Measurements from ENCODE around the gene CAND2.
"Not testable (repeated sequence)": the region's sequence is repeated elsewhere in the genome, so short reads cannot be mapped to it uniquely, and the experiment has no call there.

CAND2 gene

DNA sequence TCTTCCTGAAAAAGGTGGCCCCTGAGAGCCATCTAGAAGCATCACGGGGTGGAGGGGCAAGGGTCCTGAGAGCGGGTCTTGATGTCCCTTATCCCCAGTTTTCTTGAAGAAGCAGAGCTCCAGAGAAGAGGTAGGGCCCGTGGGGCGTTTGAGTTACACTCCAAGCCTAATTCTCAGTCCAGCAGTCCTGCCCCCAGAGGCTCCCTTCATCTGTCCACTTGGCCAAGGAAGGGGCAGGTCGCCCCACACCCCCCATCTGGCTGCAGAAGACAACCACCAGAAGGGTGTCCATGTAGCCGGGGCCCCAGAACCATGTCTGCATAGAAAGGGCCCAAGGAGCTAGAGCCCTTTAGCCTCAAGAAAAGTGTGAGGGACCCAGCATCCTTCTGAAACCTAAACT, 70.4 kb downstream of the CAND2 start:
- DNase-seq = no peak

DNA sequence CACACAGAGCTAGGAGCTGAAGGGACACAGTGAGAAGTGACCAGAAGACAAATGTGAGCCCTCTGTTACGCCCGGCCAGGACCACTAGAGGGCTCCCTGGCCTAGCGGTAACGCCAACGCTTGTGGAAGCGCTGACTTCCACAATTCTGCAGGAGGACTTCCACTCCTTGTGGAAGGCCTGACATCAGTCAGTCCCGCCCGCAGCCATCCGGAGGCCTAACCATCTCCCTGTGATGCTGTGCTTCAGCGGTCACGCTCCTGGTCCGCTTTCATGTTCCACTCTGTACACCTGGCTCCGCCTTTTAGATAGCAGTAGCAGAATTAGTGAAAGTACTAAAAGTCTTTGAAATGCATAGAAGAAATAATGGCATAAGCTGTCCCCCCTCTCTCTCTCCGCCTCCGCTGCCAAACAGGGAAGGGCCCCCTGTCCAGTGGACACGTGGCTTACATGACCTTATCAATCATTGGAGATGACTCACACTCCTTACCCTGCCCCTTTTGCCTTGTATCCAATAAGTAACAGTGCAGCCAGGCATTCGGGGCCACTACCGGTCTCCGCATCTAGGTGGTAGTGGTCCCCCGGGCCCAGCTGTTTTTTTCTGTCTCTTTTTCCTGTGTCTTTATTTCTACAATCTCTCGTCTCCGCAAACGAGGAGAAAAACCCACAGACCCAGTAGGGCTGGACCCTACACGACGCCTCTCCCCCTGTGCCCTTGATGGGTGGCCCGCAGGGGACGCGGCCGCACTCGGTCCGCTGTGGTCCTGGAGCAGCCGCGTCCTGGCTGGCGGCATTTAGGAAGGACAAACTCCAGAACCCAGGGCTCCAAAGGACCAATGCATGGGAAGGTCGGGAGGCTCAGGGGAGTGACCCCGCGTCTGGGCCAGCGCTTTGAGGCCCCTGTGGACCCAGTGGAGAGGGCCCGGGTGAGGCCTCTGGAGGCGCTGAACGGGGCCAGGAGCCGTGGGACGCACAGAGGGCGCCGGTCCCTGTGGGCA, 71.9 kb downstream of the CAND2 start:
- DNase-seq = peak; percentile 88

DNA sequence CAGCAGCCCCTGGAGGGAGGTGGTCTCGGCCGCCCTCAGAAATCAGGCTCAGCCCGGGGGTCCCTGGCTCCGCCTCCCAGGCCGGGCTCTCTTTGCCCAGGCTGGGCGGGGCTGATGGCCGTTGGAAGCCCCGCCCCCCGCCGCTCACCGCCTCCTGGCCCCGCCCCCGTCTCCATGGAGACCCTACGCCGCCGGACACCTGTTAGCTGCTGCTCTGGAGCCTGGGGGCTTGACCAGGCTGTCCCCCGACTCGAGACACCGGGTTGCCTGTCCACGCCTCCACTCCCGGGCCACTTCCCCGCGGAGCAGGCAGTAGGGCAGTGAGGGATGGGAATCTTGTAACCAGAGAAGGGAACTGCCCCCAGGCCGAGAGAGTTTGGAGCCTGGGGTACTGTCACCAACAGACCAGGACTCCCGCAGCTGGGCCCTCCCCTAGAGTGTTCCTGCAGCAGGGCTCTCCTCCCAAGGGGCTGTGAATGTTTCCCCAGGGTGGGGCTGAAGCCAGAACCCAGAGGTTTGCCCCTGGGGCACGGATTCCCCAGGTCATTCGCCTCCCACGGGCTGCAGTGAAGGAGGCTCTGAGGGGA, 72.6 kb downstream of the CAND2 start:
- peak; percentile 38 for DNase-seq

DNA sequence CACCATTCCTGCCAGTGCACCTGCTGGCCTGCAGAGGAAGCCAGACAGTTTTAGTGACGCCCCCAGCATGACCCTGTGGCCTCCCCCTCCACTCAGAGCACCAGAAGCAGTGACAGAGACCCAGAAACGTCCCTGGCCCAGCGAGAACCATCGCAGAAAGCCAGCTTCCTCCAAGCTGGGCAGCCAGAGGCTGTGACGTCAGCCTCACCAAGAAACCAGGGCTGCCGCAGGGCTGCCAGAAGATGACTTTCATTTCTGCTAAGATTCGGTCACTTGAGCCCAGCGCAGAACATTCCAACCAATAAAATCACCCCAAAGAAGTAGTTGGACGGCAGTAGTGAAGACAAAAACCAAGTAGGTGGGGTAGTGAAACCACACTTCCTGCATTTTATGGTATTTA, 74.5 kb downstream of the CAND2 start:
- no peak for DNase-seq

DNA sequence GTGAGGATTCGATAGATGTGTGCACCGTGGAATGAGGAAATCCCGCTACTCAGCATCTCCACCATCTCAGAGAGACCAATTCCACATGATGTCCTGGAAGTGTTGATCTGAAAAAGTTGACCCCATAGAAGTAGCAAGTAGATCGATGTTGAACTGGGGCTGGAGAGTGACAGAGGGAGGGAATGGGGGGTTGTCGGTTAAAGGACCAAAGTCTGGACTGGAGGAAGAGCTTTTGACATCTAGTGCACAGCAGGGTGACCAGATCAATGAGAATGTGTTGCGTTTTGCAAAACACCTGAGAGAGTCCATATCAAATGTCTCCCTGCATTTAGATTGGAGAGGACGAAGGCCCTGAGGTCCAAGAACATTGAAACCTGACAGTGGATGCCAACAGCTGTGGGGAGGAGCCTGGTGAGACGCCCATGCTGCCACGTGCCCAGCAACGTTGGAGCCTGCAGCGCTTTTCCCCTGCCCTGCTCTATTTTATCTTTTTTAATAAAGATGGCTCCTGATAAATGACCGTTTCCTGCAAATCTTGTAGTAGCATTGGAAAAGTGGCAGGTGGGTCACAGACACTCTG, 75.0 kb downstream of the CAND2 start:
- no peak for DNase-seq

DNA sequence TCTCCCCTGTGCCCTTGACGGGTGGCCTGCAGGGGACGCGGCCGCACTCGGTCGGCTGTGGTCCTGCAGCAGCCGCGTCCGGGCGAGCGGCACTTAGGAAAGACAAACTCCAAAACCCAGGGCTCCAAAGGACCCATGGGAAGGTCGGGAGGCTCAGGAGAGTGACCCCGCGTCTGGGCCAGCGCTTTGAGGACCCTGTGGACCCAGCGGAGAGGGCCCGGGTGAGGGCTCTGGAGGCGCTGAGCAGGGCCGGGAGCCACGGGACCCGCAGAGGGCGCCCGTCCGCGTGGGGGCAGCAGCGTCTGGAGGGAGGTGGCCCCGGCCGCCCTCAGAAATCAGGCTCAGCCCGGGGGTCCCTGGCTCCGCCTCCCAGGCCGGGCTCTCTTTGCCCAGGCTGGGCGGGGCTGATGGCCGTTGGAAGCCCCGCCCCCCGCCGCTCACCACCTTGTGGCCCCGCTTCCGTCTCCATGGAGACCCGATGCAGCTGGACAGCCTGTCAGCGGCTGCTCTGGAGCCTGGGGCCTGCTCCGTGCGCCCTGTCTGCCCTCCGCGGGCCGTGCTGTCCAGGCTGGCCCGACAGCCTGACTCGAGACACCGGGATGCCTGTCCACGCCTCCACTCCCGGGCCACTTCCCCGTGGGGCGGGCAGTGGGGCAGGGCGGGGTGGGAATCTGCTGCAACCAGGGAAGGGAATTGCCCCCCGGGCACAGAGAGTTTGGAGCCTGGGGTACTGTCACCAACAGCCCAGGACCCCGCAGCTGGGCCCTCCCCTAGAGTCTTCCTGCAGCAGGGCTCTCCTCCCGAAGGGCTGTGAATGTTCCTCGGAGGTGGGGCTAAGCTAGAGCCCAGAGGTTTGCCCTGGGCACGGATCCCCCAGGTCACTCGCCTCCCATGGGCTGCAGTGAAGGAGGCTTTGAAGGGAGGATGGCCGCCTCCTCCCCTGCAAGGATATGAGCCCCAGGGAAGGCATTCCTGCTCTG, 79.7 kb downstream of the CAND2 start:
- peak; percentile 68 for DNase-seq

DNA sequence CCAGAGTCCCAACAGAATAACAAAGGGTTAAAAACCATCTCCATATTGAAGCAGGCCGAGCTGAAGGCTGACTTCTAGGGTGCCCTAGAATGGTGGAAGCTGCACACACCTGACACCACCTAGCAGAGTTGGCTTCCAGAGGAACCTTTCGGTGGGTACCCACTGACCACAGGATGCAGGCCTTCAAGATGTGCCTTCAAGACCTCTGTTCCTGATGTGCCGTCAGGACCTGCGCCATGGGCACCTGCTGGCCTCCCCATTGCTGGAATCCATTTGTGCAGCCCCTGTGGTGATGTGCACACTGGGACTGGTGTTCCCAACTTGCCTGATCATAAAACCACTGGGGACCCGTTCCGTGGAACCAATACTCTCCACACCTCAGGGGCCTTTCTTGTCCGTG, 80.6 kb downstream of the CAND2 start:
- DNase-seq = no peak

DNA sequence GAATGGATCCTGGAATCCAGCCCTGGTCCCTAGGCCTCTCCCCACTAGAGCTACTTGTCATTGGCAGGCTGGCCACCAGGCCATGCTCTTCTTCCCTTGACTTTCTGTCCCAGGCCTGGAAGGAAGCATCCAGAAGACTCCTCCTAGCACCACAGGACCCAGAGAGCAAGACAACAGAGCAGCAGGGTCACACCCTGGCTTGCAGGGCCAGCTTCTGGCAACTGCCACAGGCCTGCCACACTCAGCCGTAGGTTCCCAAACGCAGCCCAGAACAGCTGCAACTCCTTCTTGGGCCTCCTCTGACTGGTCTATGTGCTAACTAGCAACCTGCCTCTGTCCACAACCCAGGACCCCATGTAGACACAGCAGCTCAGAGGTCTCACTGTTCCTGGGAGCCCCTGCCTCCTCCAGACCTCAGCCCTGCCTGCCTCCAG, 81.7 kb downstream of the CAND2 start:
- no peak for DNase-seq

DNA sequence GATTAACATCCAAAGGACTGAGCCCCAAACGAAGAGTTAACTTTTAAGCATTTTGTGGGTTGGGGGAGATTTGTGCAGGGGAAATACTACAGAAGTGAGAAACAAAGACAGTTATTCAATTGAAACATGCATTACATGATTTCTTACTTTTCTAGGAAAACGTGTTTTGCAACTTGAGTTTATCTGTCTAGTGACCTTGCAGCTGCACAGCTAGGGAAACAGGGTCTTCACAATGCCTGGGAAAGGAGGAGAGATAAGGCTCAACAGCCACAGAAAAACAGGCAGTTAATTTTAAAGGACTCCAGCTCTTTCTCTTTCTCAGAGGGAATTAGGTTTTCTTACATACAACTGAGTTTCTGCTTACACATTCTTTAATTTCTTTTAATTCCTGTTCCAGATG, 82.3 kb downstream of the CAND2 start:
- DNase-seq = not testable (repeated sequence)

DNA sequence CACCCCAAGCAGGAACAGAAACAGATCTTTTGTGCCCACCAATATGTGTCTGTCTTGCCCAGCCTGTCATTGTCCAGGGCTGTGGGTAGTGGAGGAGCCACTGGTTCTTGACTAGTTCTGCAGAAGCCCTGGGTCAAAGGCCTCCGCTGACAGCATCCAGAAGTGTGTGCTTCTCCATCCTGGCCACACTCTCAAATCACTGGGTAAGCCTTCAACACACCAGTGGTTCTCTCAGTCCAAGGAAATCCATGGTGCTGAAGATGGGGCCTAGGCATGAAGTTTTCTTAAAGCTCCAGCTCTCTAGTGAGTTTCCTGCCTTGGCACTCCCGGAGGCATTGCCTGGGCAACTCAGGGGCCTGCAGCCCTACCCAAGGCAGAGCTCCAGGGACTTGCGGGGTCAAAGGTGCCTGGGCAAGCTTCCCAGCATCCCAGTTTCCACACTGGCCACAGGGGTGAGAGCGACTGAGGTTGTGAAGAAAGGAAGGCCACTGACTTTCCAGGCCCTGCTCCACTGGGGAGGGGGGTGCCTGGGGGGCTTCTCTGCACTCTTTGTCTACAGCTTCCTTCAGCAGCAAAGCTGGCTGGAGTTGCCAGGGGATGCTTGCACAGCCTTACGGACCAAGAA, 82.8 kb downstream of the CAND2 start:
- DNase-seq = no peak

DNA sequence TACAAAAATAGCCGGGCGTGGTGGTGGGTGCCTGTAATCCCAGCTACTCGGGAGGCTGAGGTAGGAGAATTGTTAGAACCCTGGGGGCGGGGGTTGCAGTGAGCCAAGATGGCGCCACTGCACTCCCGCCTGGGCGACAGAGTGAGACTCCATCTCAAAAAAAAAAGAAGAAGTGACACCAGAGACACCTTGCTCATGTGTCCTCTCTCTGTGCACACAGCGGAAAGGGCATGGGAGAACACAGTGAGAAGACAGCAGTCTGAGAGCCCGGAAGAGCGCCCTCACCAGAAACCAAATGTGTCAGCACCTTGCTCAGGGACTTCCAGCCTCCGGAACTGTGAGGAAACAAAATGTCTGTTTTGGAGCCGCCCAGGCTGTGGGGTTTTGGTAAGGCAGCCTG, 85.4 kb downstream of the CAND2 start:
- DNase-seq = not testable (repeated sequence)

DNA sequence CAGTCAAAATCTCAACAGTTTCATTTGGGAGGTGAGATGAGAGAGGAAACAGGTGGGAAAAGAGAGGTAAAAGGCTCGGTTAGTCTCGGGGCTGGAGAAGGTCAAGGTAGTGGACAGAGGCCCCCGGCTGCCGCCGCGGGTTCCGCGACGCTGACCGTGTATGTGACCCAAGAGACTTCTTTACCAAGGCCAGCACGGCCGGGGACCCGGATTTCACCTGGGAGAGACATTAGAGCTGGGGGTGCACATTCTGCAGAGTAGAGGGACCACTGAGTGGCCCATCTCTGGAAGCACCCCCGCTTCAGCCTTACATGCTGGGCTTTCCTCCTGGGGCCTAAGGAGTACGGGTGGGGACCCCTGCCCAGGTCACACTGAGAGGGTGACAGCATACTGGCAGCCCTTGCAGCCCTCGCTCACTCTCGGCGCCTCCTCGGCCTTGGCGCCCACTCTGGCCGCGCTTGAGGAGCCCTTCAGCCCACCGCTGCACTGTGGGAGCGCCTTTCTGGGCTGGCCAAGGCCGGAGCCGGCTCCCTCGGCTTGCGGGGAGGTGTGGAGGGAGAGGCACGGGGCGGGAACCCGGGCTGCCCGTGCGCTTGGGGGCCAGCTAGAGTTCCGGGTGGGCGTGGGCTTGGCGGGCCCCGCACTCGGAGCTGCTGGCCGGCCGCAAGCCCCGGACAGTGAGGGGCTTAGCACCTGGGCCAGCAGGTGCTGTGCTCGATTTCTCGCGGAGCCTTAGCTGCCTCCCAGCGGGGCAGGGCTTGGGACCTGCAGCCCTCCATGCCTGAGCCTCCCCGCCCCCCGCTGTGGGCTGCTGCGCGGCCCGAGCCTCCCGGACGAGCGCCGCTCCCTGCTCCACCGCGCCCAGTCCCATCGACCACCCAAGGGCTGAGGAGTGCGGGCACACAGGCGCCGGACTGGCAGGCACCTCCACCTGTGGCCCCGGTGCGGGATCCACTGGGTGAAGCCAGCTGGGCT, 86.1 kb downstream of the CAND2 start:
- no peak for DNase-seq

DNA sequence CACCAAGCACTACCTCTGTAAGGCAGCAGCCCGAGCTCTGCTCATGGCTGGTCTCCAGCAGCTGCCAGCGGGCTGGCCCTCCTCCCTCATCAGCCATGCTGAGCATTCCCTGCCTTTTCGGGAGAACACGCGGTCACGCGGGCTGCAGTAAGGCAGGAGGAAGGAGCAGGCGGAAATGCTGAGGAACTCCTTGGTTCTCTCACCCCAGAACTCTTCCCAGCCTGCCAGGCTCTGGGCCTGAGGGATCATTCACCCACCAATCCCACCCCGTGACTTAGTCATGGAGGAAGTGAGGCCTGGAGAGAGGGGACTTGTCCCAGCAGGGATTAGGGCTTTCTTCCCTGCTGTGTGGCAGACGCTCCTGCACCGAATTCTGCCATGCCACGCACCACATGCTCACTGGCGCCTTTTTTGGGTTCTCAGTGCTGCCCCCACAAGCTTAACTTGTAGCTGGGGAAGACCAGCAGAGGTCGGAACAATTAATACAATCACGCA, 87.8 kb downstream of the CAND2 start:
- DNase-seq = no peak
